ENCODE data around the gene ZNF608.

ZNF608 gene

DNA sequence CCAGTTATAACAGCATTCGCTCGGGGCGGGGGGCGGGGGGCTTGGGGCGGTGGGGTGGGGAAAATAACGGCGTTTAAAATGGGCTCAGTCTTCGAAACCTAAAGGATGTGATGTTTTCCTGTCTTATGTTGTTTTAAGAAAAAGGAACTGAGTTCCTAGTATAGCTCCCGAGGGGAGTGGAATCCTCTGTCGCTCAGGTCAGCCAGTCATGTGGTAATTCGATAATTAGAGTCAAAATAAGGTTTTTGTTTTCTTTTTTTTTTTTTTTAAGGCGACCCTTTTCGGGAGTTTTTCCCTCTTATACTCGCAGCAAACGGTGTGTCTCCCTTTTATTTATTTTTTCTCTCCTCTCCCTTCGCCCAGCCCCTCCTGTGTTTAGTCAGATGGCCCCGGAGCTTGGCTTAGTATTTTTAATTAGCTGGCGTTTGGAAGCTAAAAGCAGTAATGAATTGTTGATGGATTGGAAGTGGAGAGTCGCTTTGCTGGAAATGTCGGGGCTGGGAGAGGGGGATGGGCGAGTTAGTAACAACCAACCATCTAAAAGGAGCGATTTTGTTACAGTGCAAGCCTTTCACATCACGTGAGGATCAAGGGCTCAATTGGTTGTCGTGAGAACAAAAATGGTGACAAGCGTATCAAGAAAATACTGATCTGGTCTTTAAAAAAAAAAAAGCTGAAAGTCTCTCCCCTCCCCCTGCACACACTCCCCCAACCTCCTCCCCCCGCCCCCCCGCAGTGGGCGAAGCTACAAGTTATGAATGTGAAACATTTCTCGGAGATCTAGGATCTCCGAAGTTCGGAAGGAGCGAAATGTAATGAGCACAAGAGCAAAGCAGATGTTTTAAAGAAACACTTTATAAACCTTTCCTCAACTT, 714 bp upstream of the ZNF608 start:
- H3K4me3 ChIP-seq (ENCODE audit: low read depth, low read length): peak overlapping the region; percentile 74
- in situ Hi-C loops (cut with HindIII; ENCODE audit: low sequenced_read_pairs): no loop called here
- DNase-seq (ENCODE audit: low read depth, low spot score): peak; percentile 96
- TF ChIP-seq CTCF (IDR thresholded peaks at IDR 0.05; ENCODE audit: low read depth, low read length): no peak

- no peak for TF ChIP-seq CTCF (IDR thresholded peaks at IDR 0.05; ENCODE audit: low read depth, low read length)
- in situ Hi-C loops (cut with HindIII; ENCODE audit: low sequenced_read_pairs): no loop called here
- DNase-seq (ENCODE audit: low read depth, low spot score): peak; percentile 51
- H3K4me3 ChIP-seq (ENCODE audit: low read depth, low read length): peak overlapping the region; percentile 74
Observed at GRCh38 chr5:124745007-124745927, 1.2 kb downstream of the ZNF608 start.

- H3K4me3 ChIP-seq (ENCODE audit: low read depth, low read length): peak overlapping the region; percentile 74
- DNase-seq (ENCODE audit: low read depth, low spot score): peak; percentile 52
- TF ChIP-seq CTCF (IDR thresholded peaks at IDR 0.05; ENCODE audit: low read depth, low read length): no peak
- in situ Hi-C loops (cut with HindIII; ENCODE audit: low sequenced_read_pairs): no loop called here
Observed at GRCh38 chr5:124744170-124744971, 2.1 kb downstream of the ZNF608 start.

- peak; percentile 39 for DNase-seq (ENCODE audit: low read depth, low spot score)
- H3K4me3 ChIP-seq (ENCODE audit: low read depth, low read length): peak overlapping the region; percentile 74
- in situ Hi-C loops (cut with HindIII; ENCODE audit: low sequenced_read_pairs): no loop called here
- no peak for TF ChIP-seq CTCF (IDR thresholded peaks at IDR 0.05; ENCODE audit: low read depth, low read length)
Observed at GRCh38 chr5:124743602-124744169, 2.8 kb downstream of the ZNF608 start.

DNA sequence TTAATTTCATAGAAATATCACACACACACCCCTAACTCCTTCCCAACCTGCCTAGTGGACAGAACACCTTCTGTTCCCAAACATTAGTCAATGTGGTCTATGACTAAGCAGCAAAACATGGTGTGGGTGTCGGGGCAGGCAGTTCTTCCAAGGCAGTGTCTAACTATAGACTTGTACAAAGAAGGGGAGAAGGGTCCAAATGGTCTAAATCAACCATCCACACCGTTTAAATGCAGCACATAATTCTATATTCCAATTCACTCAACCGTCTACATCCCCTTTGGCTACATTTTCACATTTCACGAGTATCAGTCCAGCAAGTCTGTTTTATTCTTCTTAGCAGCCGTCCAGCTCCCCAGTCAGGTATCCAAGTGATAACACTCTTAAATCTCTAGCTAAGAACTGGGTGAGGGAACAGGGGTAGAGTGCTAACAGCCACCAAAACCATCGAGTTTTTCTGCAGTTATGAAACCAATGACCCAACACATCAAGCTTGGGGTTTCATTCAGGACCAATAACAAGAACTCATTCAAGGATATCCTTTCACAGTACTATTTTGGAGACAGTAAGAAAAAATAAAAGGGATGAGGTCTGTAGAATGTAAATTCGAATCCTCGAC, 3.3 kb downstream of the ZNF608 start:
- peak; percentile 92 for DNase-seq (ENCODE audit: low read depth, low spot score)
- no peak for TF ChIP-seq CTCF (IDR thresholded peaks at IDR 0.05; ENCODE audit: low read depth, low read length)
- peak overlapping the region; percentile 74 for H3K4me3 ChIP-seq (ENCODE audit: low read depth, low read length)
- in situ Hi-C loops (cut with HindIII; ENCODE audit: low sequenced_read_pairs): no loop called here
